K562 (cell line): ENCODE measurements around the gene ISG20L2. TPM values are rescaled to one million over a fixed set of nuclear protein-coding genes. Genes with fewer than 3 reads are reported as not detected.

Experiments used
- DDX20 ChIP-seq: fragments of 450-650 bp; IDR thresholded peaks from 2 replicates; pipeline ENCODE4 v1.6.1; 2016; ENCODE audit warnings: missing genetic modification characterization, low read depth, mild to moderate bottlenecking, missing compliant biosample characterization, moderate library complexity
- NCOA4 ChIP-seq: fragments of 450-650 bp; IDR thresholded peaks from 2 replicates; pipeline ENCODE4 v1.6.1; 2018; ENCODE audit warnings: mild to moderate bottlenecking; ENCODE audit not compliant: partially characterized antibody
- NELFE ChIP-seq: IDR thresholded peaks from 2 replicates; pipeline ENCODE4 v1.6.1; 2011; ENCODE audit warnings: mild to moderate bottlenecking; ENCODE audit not compliant: insufficient read depth, insufficient read length
- TBL1XR1 ChIP-seq, 2 experiments: IDR thresholded peaks; 2 replicates each; pipeline ENCODE4 v1.6.1; 2012; ENCODE audit warnings: improper control_type of control experiment in 2 of 2, low read length in 2 of 2, mild to moderate bottlenecking in 1 of 2
- TCF7L2 ChIP-seq: fragments of 150-350 bp; IDR thresholded peaks from 2 replicates; pipeline ENCODE4 v1.6.1; 2016; ENCODE audit warnings: low read depth, mild to moderate bottlenecking, low read length, moderate library complexity
- YBX1 ChIP-seq: fragments of 450-650 bp; IDR thresholded peaks from 2 replicates; pipeline ENCODE4 v1.7.1; 2016; ENCODE audit warnings: mild to moderate bottlenecking
- ZFPM2 ChIP-seq: fragments of 250-450 bp; sonication (Bioruptor Pico); IDR thresholded peaks from 2 replicates; pipeline ENCODE4 v1.5.1; 2022; ENCODE audit warnings: mild to moderate bottlenecking
- ZNF175 ChIP-seq: fragments of 200-800 bp; sonication (Bioruptor generic); IDR thresholded peaks from 2 replicates; pipeline ENCODE4 v1.6.1; 2016; ENCODE audit warnings: low read depth, mild to moderate bottlenecking, missing genetic modification characterization, missing compliant biosample characterization
- ZNF407 ChIP-seq: fragments of 450-650 bp; IDR thresholded peaks from 2 replicates; pipeline ENCODE4 v1.6.1; 2016; ENCODE audit warnings: low read depth
- ZNF589 ChIP-seq: fragments of 200-800 bp; sonication (Bioruptor generic); IDR thresholded peaks from 2 replicates; pipeline ENCODE4 v1.6.1; 2016; ENCODE audit warnings: low read depth, missing genetic modification characterization, missing compliant biosample characterization
- ZSCAN32 ChIP-seq: fragments of 450-650 bp; formaldehyde crosslinking; IDR thresholded peaks from 2 replicates; pipeline ENCODE4 v1.4.0; 2020; ENCODE audit warnings: mild to moderate bottlenecking, moderate library complexity
- polyA plus RNA-seq, 8 experiments: library from polyadenylated mRNA; depleted of rRNA in 4 of 8; stranded (reverse) in 5 of 8; unstranded in 3 of 8; fragments of >200 nt; fragmentation: Nextera tagmentation in 2 of 8; fragmentation: Illumina TruSeq in 1 of 8; extraction: Ambion mirVana in 2 of 8; extraction: Trizol in 1 of 8; gene quantifications; 2 replicates each; pipeline versions ENCODE4 v1.2.1 to v1.2.3, GENCODE V29; 2011 to 2014; ENCODE audit warnings: inconsistent platforms in 1 of 8, missing spikeins in 1 of 8
- total RNA-seq, 7 experiments: library from RNA; depleted of rRNA in 6 of 7; stranded (reverse); fragments of >200 nt in 6 of 7; fragmentation: Illumina TruSeq in 2 of 7; extraction: Trizol in 2 of 7; gene quantifications; 2 replicates each; pipeline versions ENCODE4 v1.2.1 to v1.2.3, GENCODE V29; 2011 to 2021; ENCODE audit warnings: low replicate concordance in 1 of 7

ISG20L2 gene
- total and polyA plus RNA-seq, 9 of the 15 experiments (the other 6 are each of a cell fraction or from before 2014, with no cell fraction given) = 21.3 to 130 (median 50.3) TPM

- no peak for TF ChIP-seq DDX20 (tag)
- no peak for TF ChIP-seq ZNF175 (CRISPR knock-in tag)
- no peak for TF ChIP-seq ZSCAN32 (CRISPR knock-in tag)
- TF ChIP-seq NELFE = no peak
- no peak for TF ChIP-seq ZNF589
- no peak for TF ChIP-seq TCF7L2
- no peak for TF ChIP-seq NCOA4
- no peak for TF ChIP-seq ZNF407
- no peak for TF ChIP-seq YBX1
- no peak for TF ChIP-seq TBL1XR1 (IDR thresholded peaks at IDR 0.05; ENCODE audit: low read length in 2 of 2)
- TF ChIP-seq ZFPM2 (CRISPR knock-in tag) = 0 out of 2 replicates have a peak, but pooled peaks have one; percentile 31
Observed at GRCh38 chr1:156750711-156751450, 22.3 kb upstream of the ISG20L2 start (continued).
